GM19328 (cell line): ENCODE data around the gene LSM7.

ENCODE experiments used
- ATAC-seq: cut with Tn5 transposase; IDR thresholded peaks from one replicate; pipeline ENCODE4 v1.9.1; 2021; ENCODE audit warnings: mild to moderate bottlenecking, moderate library complexity; ENCODE audit not compliant: unreplicated experiment

The LSM7 gene

DNA sequence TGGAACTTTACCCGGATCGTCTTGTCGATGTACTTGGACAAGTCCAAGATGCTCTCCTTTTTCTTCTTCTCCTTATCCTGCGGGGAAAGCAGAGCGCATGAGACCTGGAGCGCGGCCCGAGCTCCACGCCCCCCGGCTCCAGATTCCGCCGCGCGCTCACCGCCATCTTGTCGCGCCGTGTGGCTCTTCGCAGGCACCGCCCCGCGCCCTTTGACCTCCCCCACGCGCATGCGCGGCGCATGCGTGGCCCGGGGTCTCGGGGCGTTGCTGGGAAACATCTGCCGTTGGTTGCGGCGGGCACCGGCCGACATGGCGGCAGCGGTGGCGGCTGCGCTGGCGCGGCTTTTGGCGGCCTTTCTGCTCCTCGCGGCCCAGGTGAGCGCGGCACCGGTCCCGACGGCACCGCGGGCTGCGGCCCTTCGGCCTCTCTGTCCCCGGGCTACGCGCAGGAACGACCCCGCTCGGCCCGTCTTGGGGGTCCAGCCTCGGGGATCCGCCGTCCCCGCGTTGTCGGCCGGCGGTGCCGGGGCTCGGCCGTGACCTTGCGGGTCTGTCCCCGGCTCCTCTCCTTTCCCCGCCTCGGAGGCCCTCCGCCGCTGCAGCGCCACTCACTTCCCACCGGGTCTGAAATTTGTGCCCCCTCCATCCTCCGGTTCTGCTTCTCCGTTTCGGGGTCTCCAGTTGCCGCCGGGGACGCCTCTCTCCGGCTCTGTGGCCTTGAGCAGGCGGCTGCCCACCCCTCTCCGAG lies at the start of gene LSM7, which contains the start of gene SPPL2B:
Gene LSM7 (minus strand): TSS at position 186 of the 748 bp plus-strand sequence. CDS start 20 bp downstream, at position 166.
Gene SPPL2B (plus strand): TSS at position 284 of the 748 bp plus-strand sequence. CDS start 26 bp downstream, at position 310.
- ATAC-seq = peak; percentile 61

DNA sequence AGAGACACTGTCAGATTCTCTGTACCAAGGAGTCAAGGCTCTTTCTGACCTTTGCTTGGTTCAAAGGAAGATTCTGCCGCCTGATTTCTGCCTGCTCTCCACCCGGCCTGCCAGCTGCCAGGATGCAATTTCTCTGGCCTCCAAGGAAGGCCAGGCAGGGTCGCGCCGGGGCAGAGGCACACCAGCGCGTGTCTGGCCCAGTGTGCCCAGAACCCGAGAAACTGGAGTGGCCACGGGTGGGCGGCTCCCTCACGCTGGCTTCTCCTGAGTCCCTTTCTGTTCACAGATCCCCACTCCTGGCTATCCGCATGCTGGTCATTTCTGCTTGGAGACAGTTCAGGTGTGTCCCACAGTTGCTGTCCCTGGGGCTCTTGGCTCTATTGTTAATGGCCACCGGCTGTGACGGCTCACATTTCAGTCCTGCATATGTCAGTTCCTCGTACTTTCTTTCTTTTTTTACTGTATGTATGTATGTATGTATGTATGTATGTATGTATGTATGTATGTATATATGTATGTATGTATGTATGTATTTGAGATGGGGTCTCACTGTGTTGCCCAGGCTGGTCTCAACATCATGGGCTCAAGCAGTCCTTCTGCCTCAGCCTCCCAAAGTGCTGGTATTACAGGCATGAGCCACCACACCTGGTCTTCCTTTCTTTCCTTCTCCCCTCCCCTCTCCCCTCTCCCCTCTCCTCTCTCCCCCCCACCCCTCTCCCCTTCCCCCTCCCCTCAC lies 48.6 kb upstream of the LSM7 start:
- no peak for ATAC-seq

DNA sequence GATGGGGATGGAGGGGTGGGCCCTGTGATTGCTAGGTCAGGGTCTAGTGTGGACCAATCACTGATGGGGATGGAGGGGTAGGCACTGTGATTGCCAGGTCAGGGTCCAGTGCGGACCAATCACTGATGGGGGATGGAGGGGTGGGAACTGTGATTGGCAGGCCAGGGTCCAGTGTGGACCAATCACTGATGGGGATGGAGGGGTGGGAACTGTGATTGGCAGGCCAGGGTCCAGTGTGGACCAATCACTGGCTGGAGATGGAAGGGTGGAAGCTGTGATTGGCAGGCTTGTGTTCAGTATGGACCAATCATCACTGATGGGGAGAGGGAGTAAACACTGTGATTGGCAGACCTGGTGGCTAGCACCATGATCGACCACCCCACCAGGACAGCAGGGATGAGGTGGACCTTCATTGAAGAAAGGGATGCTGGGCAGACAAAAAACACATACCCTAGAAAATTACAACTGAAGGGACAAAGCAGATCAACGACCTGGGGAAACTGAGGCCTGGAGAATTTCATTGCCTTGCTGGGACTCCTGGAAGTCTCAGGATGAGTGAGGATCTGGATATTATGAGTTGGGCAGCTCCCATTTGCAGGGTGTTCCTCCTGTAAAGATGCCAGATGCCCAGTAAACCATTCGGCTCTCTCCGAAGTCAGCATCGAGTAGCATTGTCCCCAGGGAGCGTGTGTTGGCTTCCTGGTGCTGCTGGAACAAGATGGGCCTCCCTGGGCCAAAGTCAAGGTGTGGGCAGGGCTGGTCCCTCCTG lies 47.2 kb upstream of the LSM7 start:
- no peak for ATAC-seq

DNA sequence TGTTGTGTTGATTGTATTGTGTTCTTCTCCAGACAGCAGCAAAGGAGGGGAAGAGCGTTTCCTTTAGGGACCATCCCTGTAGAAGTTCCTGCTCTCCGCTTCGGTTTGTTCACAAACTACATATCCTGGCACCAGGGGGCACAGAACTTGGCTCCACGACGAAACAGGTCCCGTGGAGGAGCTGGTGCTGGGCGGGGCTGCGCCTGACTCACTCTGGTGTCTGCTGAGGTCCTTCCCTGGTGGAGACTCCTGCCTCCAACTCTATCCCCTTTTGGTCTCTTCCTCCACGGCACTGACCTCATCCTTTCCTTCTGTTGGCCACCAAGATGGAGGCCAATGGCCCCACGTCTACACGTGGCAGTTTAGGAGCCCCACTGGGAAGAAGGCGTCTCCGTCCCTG lies 46.4 kb upstream of the LSM7 start:
- ATAC-seq = no peak

DNA sequence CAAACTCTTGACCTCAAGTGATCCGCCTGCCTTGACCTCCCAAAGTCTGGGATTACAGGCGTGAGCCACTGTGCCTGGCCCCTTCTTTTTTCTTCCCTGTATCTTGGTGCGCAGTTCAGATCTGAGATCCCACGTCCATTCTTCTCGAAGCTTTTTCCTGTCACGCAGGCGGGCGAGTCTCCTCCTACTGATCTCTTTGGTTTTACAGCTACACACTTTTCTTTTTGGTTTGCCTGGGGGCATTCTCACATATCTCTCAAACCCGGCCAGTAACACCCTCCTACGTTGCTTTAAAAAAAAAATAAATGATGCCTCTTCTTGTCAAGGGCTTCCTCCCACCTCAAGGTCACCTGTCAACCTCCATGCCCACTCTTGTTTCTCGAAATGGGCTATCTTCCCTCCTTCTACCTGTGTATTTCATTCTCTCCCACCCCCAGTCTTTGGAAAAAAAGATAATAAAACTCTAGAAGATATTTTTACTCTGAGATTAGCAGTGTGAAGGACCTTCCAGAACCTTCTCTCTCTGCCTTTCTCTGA lies 43.8 kb upstream of the LSM7 start:
- no peak for ATAC-seq

DNA sequence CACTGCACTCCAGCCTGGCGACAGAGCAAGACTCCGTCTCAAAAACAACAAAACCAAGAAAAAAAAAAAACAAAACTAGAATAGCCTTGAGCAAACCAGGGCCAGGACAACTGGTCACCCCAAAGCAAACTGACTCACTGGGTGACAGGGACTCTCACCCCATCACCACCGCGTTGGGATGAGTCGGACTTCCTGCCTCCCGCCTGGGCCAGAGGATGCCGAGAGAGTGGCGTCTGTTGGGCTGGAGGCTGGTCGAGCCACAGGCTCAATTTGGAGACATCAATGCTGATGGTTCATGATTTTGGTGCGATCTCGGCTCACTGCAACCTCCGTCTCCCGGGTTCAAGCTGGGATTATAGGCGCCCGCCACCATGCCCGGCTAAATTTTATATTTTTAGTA lies 43.3 kb upstream of the LSM7 start:
- no peak for ATAC-seq

DNA sequence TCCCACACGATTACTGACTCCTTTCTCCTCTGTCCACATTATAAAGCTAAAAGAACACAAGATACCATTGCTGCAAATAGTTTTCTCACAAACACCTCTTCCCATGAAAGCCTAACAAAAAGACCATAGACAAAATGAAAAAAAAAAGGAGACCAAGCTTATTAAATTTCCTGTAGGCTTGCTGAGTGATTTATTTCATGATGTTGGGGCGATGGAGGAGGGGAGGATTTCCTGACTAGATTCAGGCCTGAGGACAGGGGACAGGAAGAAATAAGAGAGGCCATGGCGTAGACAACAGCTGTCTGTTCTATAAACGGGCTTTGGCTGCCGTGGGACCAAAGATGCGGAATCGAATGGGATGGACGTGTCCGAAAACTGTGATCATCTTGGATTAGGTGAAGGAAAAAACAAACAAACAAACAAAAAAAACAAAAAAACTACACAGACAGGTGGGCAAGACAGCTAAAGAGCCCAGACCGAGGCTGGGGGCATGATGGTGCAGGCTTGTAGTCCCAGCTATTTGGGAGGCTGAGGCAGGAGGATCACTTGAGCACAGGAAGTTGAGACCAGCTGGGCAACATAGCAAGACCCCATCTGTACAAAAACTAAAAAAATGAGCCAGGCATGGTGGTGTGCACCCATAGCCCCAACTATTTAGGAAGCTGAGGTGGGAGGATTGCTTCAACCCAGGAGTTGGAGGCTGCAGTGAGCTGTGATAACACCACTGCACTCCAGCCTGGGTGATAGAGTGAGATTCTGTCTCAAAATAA lies 37.0 kb upstream of the LSM7 start:
- no peak for ATAC-seq

DNA sequence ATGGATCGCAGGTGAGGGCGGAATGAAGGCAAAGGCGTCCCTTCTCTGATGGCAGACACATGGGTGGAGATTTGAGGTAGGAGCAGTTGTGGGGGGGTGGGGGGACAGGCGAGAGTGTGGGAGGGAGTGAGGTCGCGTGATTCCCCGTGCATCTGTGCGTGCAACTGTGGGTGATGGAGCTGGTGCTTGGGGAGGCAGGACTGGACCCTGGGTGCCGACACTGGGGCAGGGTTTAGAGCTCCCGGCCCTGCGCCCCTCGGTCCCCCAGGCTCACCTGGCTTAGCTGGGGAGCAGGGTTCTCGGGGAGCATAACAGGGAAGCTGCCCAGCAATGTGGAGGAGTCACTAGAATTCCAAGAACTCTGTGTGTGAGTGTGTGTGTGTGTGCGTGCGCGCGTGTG lies 35.0 kb upstream of the LSM7 start:
- ATAC-seq = no peak

DNA sequence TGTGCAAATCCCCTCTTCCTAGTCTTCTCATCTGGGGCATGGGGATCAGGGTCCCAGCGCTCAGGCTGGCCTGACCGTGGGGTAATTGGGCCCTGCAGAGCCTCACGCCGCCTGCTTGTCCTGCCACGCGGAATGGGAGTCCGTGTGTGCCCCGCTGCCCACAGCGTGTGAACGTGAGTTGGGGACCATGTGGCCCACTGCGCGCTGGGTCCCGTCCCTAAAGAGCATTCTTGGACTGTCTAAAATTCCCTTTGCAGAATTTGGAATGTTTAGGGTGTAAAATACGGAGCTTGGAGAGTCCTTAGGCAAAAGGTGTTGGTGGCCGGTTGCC lies 34.5 kb upstream of the LSM7 start:
- ATAC-seq = no peak

DNA sequence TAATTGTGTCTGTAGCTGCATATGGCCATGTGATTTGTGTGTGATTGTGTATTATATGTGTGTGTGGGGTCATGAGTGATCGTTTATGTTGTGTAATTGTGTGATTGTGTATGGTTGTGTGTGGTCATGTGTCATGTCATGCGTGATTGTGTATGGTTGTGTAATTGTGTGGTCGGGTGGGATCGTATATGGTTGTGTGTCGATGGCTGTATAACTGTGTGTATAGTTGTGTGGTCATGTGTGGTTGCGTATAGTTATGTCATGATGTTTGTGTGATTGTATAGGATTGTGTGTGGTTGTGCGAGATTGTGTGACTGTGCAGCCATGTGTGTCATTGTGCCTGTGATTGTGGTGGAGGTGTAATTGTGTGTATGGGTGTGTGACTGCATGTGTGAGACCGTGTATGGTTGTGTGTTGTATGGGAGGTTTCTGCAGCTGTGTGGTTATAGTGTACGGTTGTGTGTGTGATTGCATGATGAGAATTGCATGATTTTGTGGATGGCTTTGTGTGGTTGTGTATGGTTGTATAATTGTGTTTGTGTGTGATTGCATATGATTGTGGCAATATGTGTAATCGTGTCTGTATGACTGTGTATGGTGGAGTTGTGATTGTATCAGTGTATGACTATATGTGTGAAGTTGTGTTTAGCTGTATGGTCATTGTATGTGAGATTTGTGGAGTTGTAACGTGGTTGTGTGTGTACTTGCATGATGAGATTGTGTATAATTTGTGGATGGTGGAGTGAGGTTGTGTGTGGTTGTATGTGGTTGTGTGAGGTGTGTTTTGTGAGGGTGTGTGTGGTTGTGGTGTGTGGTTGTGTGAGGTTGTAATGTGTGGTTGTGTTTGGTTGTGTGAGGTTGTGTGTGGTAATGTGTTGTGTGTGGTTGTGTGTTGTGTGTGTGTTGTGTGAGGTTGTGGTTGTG lies 33.9 kb upstream of the LSM7 start:
- no peak for ATAC-seq

DNA sequence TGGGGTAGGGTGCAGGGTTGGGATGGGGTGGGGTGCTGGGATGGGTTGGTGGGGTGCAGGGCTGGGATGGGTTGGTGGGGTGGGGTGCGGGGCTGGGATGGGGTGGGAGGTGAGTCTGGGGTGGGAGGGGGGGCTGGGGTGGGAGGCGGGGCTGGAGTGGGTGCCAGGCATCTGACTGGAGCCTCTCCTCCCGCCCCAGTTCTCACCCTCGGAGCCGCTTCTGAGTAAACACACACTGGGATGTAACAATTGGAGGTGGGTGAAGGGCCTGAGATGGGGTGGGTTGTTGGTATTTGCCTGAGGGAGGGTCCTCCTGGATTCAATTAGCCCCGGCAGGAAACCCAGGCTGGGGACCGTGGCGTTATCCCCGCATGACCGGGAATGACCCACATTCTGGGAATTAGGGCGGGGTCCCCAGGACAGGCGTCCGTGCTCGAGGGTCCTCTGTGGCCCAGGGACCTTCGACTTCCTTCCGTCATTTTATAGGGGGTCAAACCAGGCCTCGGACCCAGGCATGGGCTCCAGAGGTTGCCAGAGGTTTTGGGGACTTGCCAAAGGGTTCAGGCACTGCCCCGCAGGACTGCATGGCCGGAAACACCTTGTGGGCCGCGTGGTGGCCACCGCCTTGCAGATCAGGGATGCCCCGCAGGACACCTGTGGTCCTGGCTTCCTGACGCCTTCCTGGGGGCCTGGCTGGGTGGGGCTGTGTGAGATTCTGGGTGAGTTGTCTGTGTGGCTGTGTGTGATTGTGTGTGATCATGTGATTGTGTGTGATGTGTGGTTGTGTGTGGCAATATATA lies 33.1 kb upstream of the LSM7 start:
- no peak for ATAC-seq

DNA sequence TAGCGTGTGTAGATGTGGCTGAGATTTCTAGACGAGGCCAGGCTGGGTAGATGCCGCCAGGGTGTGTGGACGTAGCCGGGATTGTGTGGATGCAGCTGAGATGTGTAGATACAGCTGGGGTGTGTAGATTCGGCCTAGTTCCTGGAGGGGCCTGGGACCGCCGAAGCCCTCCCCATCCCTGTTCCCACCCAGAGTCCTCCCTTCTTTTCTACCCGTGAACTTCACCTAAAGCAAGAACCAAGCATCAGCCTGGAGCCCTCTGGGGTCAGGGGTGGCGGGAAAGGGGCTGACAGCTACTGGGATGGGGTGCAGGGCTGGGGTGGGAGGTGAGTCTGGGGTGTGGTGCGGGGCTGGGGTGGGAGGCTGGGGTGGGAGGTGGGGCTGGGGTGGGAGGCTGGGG lies 32.4 kb upstream of the LSM7 start:
- ATAC-seq = no peak

DNA sequence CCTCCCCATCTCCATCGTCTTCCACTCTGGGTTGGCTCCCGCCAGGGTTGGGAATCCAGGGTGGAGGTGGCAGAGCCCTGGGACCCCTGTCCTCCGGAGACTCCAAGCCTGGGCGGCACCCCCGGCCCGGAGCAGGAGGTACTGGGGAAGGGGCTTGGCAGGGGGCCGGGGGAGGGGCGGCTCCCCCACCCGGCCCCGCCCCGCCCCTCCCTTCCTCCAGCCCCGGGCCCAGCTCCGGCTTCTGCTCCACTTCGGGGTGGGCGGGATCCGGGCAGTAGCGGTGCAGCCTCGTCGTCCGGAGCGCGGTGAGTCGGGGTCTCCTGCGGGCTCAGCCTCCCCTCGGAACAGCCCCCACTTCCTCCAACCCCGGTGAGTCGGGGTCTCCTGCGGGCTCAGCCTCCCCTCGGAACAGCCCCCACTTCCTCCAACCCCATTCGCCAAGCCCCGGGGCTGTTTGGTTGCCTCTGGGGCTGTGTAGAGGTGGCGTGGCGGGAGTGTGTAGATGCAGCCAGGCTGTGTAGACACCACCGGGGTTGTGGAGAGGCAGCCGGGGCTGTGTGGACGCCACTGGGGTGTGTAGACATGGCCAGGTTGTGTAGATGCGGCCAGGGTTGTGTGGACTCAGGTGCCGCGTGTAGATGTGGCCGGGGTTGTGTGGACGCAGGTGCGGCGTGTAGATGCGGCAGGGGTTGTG lies 31.8 kb upstream of the LSM7 start, which contains the start of gene TMPRSS9:
Gene TMPRSS9 (plus strand): TSS at position 274 of the 694 bp plus-strand sequence. CDS start 29,521 bp downstream, outside the sequence.
- ATAC-seq = no peak

DNA sequence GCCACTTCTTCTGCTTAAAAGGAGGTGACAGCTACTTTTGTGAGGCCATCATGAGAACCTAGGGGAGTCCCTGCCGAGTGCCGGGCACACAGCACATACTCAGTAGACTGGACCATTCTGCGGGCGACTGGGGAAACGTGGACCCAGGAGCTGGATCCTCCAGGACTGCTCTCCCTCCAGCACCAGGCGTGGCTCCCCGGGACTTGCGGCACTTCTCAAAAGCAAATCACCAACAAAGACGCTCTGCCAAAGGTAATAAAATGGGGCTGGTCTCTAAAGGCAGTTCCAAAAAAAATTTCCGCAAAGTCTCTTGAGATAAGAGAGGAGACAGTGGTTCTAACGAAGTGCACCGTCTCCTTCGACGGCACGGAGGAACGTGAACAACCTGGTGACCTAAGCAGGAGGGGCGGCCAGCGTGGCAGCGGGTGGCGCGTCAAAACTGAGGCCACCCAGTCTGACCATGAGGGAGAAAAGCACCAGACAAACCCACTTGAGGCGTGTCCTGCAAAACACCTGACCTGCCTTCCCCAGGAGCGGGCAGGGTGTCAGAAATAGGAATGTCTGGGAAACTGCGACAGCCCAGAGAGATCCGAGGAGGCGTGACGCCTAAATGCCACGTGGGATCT lies 30.3 kb upstream of the LSM7 start:
- no peak for ATAC-seq

DNA sequence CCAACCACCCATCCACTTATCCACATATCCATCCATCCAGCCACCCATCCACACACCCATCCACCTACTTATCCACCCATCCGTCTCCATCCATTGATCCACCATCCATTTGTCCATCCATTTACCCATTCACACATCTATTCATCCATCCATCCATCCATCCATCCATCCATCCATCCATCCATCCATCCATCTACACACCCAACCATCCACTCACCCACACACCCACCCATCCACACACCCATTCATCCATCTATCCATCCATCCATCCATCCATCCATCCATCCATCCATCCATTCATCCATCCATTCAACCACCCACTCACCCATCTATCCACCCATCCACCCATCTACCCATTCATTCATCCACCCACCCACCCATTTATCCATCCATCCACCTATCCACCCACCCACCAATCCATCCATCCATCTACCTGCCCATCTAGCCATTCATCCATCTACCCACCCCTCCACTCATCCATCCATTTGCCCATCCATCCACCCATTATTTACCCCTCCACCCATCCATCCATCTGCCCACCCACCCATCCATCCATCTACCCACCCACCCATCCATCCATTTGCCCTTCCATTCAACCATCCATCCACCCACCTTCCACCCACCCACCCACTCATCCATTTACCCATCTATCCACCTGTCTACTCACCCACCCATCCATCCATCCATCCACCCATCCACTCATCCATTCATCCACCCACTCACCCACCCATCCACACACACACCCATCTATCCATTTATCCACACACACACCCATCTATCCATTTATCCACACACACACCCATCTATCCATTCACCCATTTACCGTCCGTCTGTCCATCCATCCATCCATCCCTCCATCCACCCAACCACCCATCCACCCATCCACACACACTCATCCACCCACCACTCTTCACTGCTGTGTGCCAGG lies 29.2 kb upstream of the LSM7 start:
- ATAC-seq = no peak

DNA sequence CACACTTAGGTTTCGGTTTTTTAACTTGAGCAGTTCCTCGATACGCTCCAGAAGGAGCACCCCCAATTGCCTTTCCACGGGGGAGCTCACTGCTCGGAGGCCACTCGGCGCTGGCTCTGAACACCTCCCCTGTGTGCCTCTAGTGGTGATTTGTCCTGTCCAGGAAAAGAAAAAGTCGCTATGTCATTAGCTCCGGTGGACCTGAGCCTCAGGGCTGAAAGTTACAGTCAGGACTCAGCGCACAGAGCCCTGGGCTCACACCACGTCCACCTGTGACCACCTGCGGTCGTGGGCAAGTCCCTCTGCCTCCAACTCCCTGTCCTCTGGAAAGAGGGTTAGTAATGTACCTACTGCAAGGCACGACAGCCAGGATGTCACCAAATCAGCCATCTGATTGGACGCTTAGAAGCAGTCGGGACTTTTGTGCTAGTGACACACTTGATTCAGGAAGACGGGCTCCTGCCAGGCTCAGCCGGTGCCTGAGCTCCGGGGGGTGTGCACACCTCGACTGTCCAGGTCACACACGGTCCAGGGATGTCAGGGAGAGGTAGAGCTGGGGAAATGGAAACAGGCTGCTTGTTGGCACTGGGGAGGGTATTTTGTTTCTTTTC lies 27.8 kb upstream of the LSM7 start:
- no peak for ATAC-seq
